NCI-H128 (cell line): ENCODE data around the gene SPX.
A peak's percentile ranks its signal among the peaks of the same experiment; 100 is the strongest.

ENCODE experiments used
- DNase-seq: peaks from one replicate; lab custom pipeline; 2025; ENCODE audit not compliant: unreplicated experiment; lab: John Stamatoyannopoulos, UW

SPX gene, protein sequence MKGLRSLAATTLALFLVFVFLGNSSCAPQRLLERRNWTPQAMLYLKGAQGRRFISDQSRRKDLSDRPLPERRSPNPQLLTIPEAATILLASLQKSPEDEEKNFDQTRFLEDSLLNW

DNA sequence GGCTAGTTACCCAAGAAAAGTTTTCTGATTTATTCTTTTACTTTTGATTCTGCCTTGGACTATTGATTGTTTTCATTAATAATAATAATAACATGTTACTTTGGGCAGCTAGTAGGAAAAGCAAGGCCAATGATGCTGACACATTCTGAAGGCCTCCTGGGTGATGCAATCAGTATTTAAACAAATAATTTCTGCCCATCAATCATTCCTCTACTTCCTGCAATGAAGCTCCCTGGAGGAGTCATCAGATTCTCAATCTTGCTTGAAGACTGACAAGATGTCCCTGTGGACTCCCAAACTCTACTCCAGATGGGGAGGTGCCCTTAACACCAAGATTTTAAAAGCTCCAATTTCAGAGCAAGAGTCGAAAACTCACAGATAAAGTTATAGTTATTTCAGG, at the start of gene SPX:
Gene SPX, plus strand, starts transcription at position 244 of the 400 bp plus-strand sequence. CDS start 177 bp downstream, outside the sequence.
- no peak for DNase-seq

DNA sequence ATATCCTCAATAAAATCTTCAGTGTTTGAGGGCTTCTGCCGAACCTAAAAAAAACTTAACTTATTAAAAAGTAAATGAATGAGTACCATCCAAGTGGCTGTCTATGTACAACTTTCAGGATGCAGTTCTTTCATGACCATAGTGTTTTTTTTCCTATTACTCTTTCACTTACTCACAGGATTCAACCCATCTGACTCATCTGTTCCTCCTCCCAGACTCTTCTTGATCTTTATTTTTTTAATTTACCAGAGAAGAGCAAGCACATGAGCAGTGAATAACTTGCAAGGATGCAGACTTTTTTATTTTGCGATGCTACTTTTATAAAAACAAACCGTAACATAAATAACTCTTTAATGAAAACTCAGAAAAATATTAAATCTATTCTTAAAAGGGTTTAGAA, 49.1 kb upstream of the SPX start:
- no peak for DNase-seq

- no peak for DNase-seq
Measured at GRCh38 chr12:21478756-21479455, 47.2 kb upstream of the SPX start.

GRCh38 chr12:21483531-21483930, 42.6 kb upstream of the SPX start:
- no peak for DNase-seq

DNA sequence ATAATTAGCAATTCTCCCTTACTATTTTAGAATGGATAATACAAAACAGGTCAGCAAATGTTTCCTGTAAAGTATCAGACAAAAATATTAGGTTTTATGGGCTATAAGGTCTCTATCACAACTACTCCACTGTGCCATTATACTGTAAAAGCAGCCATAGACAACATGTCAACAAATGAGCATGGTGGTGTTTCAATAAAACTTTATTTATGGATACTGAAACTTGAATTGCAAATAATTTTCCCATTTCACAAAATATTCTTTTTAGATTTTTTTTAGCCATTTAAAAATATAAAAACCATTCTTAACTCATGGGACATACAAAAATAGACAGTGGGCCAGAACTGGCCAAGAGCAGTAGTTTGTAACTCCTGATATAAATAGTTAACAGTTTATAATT, 40.1 kb upstream of the SPX start:
- no peak for DNase-seq

DNA sequence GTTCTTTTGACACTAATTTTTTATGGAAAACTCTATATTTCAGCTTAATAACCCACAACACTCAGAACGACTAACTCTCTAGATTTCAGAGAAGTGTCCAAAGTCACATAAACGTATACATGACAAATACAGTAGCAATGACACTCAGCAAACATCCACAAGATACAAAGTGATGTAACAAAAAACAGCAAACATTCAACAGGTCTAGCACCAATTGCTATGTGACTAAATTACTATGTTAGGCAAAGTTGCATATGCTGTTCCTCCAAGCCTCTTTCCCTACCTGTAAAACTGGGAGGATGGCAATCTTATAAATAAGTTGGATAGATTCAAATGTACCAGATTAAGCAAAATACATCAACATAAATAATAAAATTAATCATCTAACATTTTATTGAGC, 26.3 kb upstream of the SPX start:
- DNase-seq, result no peak

DNA sequence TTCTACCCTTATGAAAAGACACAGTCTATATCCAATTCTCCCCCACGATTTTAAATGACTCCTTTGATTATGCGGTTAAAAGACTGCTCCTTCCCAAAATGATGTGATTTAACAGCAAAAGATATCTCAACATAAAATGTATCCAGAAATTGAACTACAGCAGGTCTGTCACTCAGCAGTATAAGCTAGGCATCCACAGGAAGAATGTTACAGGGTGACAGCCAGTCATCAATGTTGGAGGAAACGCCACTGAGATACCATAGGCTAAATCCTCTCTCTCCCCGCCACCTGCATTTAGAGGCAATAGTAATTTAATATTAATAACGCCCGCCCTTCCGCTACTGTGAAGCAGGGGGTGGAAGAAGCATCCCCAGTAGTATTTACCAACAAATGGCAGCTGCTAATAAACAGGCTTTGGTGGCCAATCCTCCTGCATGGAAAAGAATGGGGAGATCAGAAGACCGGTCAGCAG, 25.3 kb upstream of the SPX start:
- DNase-seq, result no peak

- peak; percentile 96 for DNase-seq
Measured at GRCh38 chr12:21501258-21502163, 24.6 kb upstream of the SPX start, which contains the start of the genes GOLT1B and RECQL. Gene GOLT1B, plus strand, starts transcription at chr12:21501789. Its CDS starts 135 bp downstream, at chr12:21501924. Gene RECQL, minus strand, starts transcription at chr12:21501635. Its CDS starts 2,065 bp downstream, at chr12:21499570.

- no peak for DNase-seq
Measured at GRCh38 chr12:21502164-21502496, 24.0 kb upstream of the SPX start.

- DNase-seq, result no peak
Measured at GRCh38 chr12:21502872-21503271, 23.2 kb upstream of the SPX start.

DNA sequence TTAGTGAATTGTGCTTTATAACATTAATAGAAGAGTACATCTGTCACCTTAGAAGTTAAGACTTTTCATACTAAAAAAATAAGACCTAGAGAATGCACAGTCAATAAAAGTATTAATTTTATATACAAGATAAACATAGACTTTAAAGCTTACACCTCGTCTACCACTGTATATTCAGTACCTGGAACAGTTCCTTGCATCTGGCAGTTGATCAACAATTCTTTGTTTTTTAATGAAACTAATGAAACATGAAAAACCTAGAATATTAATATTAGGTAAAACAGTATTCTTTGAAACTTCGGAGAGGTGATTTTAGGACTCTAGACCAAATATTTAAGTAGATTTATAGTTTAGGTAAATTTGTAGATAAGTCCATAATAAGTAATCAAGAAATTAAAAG, 20.2 kb upstream of the SPX start:
- no peak for DNase-seq

- DNase-seq, result no peak
Measured at GRCh38 chr12:21507849-21508248, 18.2 kb upstream of the SPX start.

GRCh38 chr12:21509768-21510167, 16.3 kb upstream of the SPX start:
- DNase-seq, result no peak

DNA sequence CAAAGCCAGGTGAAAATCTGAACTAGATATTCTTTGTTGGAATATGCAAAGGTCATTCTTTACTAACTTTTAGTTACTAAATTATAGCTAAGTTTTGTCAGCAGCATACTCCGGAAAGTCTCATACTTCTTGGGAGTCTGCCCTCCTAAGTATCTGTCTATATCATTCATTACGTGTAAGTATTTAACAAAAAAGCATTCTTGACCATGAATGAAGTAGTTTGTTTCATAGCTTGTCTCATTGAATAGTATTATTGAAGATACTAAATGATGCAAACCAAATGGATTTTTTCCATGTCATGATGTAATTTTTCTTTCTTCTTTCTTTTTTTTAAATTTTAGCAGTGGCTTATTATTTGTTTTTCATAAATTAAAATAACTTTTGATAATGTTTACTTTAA, 9.8 kb upstream of the SPX start:
- DNase-seq, result no peak

DNA sequence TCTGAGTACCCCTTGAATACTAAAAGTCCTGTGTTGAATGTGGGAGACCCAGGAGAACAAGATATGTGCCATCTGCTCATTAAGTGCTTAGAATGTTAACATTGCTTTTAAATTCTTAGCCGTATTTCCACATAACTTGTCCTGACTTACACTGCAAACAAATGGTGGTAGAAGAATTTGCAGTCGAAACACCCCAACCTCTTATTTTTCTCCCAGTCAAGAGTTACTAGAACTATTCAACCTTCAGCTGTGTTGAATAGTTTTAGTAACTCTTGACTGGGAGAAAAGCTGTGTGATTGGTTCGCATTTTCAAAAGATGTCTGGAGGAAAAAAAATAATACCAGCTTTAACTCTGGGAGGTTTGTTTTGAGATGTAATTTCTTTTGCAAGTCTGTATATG, 7.6 kb upstream of the SPX start:
- DNase-seq, result no peak

DNA sequence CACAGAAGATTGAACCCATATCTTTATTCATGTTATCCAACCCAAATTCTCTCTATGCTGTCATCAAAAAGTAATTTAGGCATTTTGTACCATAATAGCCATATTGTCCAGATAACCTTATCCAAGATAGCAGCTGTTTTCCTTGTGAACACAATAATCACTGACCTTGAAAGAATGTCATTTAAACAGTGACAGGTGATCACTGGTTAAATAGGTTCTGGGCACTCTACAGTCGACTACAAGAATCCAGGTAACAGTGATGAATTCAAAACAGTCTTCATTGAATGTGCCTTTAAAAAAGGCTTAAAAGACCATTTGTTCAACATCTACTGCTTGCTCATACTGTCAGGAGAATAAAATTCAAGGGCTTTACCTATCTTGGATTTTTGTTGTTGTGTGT, 4.6 kb upstream of the SPX start:
- DNase-seq, result no peak

DNA sequence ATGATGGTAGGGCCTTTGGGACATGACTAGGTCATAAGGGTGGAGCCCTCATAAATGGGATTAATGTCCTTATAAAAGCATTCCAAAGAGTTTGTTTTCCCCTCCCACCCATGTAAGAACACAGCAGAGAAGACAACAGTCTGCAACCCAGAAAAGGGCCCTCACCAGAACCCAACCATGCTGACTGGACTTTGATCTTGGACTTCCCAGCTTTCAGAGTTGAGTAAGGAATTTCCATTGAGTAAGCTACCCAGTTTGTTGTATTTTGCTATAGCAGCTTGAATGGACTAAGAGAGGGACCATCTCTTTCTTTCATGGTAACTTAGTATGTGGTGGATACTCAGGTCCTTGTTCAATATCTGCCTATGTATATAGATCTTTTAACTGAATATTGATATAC, 2.9 kb upstream of the SPX start:
- DNase-seq, result no peak

DNA sequence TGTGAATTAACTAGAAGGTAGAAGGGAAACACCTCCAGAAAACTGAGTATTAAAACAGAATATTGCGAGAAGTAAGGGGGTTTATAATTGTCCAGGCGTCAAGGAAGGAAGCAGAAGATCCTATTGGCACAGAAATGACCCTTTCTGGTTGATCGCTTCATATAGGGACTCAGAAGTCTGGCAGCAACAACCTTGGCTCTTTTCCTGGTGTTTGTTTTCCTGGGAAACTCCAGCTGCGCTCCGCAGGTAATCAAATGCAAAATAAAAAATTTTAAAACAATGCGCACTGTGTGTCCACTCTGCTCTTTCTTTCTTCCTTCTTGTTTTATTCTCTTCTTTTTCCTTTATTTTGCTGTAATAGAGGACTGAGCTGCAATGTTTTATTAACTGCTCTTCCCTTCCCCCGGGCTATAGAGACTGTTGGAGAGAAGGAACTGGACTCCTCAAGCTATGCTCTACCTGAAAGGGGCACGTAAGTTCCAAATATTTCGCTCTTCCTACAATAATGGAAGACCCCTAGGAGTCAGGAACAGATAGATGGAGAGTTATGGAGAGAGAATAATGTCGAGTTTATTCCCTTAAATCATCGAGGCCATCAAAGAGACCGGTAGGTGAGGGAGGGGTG, 737 bp downstream of the SPX start:
- DNase-seq, result no peak

DNA sequence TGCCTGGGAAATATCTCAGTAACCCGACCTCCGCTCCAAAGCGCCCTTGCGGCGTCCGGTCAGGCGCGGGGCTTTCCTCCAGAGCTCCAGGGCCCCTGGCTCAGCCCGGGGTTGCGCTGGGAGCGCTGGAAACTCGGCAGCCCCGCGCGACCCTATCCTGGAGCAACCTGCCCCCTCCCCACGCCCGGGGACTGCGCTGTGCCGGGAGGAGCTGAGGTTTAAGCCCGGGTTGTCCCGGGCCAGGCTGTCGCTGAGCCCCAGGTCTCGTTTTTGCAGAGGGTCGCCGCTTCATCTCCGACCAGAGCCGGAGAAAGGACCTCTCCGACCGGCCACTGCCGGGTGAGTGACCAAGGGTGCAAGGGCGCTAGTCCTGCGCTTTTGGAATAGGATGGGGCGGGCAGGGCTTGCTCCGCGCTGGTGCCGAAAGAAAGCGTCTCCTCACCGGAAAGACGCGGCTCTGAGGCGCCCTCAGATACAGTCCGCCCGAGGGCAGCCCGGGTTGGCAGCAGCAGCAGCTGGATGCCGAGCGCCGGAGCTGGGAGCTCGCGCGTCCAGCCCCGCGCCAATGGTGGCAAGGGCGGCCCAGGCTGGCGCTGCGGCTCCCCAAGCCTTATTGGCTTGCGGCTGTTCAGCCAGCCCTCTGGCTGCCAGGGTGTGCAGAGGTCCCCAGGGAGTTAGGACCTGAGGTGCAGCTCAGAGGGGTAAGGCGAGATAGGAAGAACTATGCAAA, 1.5 kb downstream of the SPX start:
- peak; percentile 14 for DNase-seq

- no peak for DNase-seq
Measured at GRCh38 chr12:21528953-21529352, 2.9 kb downstream of the SPX start.

- DNase-seq, result no peak
Measured at GRCh38 chr12:21529456-21529855, 3.4 kb downstream of the SPX start.
